Mesenteric fat pad (tissue), 1 donor: ENCODE data around the gene MGLL. TPM values are rescaled to one million over a fixed set of nuclear protein-coding genes. Genes with fewer than 3 reads are reported as not detected.

ENCODE experiments used
- DNase-seq: peaks from one replicate; pipeline ENCODE4 v3.0.0-alpha.2; 2020; ENCODE audit warnings: low spot score
- total RNA-seq: library from RNA; stranded (reverse); fragmentation: NEBNext Ultra II Directional; extraction: Animal tissue kit (Norgen Biotek cat#: 25700); gene quantifications from one replicate; pipeline ENCODE4 v1.2.1, GENCODE V29; 2021
- donor health status: DM: yes; HTN: yes; CAD: no.

The MGLL gene
- total RNA-seq, 1 donor from 2014 or later: 301 TPM

- DNase-seq: peak; percentile 47
Measured at GRCh38 chr3:127665586-127665985, 156.7 kb downstream of the MGLL start.

DNA sequence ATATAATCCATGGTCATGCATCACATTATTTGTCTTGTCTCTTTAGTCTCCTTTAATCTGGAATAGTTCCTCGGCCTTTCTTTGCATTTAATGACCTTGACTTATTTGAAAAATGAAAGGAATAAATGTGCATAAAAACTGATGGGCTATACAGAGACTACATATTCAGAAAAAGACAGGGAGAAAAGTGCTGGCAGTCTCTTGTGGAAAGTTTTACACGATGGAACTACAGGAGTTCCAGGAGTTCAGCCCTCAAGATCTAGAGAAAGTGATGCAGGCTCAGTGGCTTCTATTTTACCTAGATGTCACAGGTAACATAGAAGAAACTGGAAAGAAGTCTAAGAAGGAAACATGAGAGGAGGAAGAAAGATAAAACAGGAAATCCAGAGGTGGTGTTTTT, 157.2 kb downstream of the MGLL start:
- DNase-seq: no peak

DNA sequence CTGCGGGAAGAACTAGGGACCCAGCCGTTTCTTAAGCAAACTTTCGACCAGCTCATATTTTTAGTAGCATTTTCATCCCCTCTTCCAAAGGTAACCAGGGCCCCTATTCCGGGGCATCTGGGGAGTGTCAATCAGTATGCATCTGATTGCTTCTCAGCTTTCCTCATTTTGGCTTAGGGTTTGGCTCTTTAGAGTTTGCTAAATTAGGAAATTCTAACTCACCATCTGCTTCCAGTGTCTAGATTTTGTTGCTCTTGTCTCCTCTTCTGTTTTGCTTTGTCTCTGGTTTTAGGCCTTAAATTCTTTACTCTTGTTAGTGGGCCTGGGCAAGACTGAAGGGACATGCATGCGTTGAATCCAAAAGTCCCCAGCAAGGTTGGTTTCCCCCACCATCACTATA, 159.2 kb downstream of the MGLL start:
- peak; percentile 6 for DNase-seq

DNA sequence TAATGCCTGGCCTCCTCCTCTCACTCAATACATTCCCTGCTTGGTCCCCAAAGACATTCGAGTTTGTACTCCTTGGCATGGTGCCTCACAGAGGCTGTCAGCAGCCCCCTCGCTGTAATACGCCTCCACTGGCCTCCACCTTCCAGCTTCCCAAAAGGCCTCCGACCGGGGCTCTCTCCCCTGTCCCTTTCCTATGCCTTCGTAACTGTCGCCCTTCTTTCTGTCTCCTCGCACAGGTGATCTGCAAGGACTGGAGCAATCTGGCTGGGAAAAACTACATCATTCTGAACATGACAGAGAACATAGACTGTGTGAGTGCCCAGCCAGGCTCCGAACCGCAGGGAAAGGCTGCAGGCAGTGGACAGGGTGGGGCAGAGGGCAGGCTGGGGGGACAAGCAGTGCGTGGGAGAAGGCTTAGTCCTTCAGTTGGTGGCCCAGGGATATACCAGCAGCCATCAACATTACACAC, 160.3 kb downstream of the MGLL start:
- peak; percentile 49 for DNase-seq

GRCh38 chr3:127661600-127661999, 160.7 kb downstream of the MGLL start:
- DNase-seq: peak; percentile 49

DNA sequence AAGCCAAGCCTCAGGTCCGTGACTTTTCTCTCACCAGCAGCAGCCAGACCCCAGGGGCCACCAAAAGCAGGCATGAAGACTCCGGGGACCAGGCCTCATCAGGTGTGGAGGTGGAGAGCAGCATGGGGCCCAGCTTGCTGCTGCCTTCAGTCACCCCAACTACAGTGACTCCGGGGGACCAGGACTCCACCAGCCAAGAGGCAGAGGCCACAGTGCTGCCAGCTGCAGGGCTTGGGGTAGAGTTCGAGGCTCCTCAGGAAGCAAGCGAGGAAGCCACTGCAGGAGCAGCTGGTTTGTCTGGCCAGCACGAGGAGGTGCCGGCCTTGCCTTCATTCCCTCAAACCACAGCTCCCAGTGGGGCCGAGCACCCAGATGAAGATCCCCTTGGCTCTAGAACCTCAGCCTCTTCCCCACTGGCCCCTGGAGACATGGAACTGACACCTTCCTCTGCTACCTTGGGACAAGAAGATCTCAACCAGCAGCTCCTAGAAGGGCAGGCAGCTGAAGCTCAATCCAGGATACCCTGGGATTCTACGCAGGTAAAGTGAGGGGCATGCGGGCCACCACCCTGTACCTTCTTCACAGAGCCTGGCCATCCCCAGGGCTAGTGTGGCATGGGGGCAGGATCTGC, 161.6 kb downstream of the MGLL start:
- DNase-seq: peak; percentile 51

GRCh38 chr3:127658234-127658633, 164.1 kb downstream of the MGLL start:
- DNase-seq: no peak

DNA sequence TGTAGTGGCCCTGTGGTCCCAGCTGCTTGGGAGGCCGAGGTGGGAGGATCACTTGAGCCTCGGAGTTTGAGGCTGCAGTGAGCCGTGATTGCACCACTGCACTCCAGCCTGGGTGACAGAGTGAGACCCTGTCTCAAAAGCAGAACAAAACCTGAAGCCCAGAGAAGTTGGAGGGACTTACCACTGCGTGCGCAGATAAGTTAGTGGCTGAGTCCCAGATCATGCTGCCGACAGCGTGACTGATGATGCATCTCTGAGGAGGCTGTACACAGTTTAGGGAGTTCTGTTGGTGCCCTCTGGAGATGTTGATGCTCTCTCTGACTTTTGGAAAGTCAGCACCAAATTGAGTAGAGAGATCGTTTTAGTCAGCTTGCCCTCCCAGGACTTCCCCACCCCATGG, 165.4 kb downstream of the MGLL start:
- peak; percentile 24 for DNase-seq

DNA sequence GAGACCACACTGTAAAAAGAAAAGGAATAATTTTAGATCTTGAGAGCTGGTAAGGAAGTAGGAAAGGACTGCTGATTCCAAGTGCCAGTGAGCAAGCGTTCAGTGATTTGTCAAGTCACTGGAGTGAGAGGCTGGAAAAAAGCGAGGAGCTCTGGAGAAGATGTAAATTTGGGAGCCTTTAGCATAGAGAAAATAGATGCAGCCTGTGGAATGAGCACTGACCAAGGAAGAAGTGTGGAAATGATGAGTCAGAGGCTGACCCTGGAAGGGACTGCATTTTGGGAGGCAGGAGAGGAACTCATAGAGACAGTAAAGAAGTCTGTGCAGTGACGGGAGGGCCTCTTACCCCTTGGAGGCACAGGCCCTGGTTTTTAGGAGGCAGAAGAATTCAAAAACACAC, 166.7 kb downstream of the MGLL start:
- peak; percentile 43 for DNase-seq

DNA sequence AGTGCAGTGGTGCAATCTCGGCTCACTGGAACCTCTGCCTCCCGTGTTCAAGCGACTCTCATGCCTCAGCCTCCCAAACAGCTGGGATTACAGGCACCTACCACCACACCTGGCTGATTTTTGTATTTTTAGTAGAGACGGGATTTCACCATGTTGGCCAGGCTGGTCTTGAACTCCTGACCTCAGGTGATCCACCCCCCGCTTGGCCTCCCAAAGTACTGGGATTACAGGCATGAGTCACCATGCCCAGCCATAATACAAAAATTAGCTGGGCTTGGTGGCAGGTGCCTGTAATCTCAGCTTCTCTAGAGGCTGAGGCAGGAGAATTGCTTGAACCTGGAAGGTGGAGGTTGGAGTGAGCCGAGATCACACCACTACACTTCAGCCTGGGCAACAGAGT, 167.3 kb downstream of the MGLL start:
- peak; percentile 35 for DNase-seq

DNA sequence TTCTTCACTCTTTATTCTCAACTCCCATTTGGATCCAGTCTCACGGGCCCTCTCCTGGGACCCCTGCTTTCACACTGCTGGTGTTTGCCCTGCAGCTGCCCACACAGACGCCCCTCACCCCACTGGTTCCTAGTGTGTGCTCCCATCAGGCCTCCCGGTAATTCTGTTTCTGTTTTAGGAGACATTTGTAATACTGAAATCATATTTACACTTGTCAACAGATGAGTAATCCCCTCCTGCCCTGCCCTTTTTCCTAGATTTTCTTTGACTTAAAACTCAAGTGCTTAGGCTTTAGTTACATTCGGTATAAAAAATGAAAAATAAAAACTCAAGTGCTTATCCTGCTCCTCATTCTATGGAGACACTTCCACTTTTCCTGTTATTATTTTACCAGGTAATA, 167.9 kb downstream of the MGLL start:
- DNase-seq: peak; percentile 16

- DNase-seq: peak; percentile 86
Measured at GRCh38 chr3:127652246-127652995, 169.9 kb downstream of the MGLL start.

GRCh38 chr3:127651516-127652172, 170.7 kb downstream of the MGLL start:
- DNase-seq: peak; percentile 41

GRCh38 chr3:127650236-127650635, 172.1 kb downstream of the MGLL start:
- DNase-seq: peak; percentile 64

GRCh38 chr3:127647845-127648204, 174.5 kb downstream of the MGLL start:
- DNase-seq: no peak

GRCh38 chr3:127647166-127647844, 175.0 kb downstream of the MGLL start:
- DNase-seq: peak; percentile 64

DNA sequence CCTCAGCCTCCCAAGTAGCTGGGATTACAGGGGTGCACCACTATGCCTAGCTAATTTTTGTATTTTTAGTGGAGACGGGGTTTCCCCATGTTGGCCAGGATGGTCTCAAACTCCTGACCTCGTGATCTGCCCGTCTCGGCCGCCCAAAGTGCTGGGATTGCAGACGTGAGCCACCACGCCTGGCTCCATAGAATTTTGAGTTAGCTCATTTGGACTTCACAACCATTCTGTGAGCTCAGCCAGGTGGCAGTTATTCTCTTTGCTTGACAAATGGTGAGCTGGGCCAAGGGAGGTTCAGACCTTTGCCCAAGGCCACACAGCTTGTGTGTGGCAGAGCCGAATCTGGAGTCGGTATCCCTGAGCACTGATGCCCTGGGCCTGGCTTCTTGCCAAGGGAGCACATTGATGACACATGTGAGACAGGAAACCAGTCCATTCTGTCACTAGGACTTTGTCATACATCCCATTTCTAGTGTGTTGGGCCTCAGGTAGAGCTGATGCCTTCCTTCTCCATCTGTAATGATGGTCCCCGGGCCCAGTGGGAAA, 175.7 kb downstream of the MGLL start:
- DNase-seq: peak; percentile 62

- peak; percentile 37 for DNase-seq
Measured at GRCh38 chr3:127645371-127646015, 176.8 kb downstream of the MGLL start.

DNA sequence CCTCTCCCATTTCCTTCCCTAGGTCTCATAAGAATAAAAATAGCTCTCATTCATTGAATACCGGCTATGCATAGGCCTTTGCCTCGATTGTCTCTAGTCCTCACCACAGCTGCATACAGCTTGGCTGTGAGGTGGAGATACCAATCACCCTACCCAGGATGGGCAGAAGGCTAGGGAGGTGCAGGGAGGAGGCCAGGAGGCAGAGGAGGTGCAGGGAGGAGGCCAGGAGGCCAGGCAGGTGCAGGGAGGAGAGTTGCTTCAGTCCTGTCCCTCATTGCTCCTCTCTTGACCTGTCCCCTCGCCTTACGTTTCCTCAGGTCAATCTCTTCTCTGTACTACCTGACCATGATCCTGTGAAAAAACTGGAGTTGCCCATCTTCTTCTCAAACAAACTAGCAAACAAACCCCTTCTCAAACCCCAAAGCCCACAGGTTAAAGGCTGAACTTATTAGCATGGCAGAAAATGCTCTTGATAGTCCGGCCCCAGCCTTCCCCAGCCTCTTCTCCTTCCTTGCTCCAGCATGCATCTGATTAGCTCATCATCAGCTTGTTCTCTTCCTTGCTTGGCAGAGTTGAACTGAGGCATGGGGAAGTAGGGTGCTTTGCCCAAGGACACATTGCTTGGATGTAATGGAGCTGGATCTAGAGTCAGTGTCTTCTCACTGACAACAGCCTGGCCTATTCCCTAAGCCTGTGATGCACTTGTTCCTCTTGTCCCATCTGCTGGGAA, 177.5 kb downstream of the MGLL start:
- peak; percentile 43 for DNase-seq

GRCh38 chr3:127640042-127640355, 182.3 kb downstream of the MGLL start:
- peak; percentile 43 for DNase-seq
